HCT116 (cell line): ENCODE results near the gene CDKL1. TPM values are rescaled to one million over a fixed set of nuclear protein-coding genes. Genes with fewer than 3 reads are reported as not detected.

ENCODE experiments used
- ATAC-seq: fragments of 200-7000 bp; cut with Tn5 transposase; 2 replicates; pipeline ENCODE4 v1.9.1; 2020; ENCODE audit warnings: mild to moderate bottlenecking, moderate library complexity
- BruUV-seq: library from RNA; stranded (reverse); fragments of 400-500 nt; replicated peaks from 2 replicates; lab custom pipeline; 2021; lab: Mats Ljungman, UMichigan
- CTCF ChIA-PET: fragments of 300-600 bp; sonication (Branson Sonifier 250); formaldehyde crosslinking; loops from one replicate; lab custom pipeline; 2021; ENCODE audit warnings: antibody characterized with exemption; lab: Charles Lee
- POLR2A ChIA-PET: fragments of 300-600, 350-600 bp; sonication (Branson Sonifier 250); formaldehyde crosslinking; loops from one replicate; lab custom pipeline; 2021; ENCODE audit warnings: antibody characterized with exemption; lab: Charles Lee
- RAD21 ChIA-PET, 2 experiments: fragments of 300-600 bp; sonication (Branson Sonifier 250); formaldehyde crosslinking; loops; one replicate each; lab custom pipeline; 2023; ENCODE audit warnings: low total read pairs in 2 of 2; ENCODE audit not compliant: uncharacterized antibody in 2 of 2, unreplicated experiment in 2 of 2, low non-redundant PET in 1 of 2; lab: Charles Lee
- DNase-seq: peaks from one replicate; pipeline ENCODE4 v3.0.0-alpha.2; 2010; ENCODE audit warnings: low read depth, low spot score
- H2AFZ ChIP-seq: fragments of 200-600 bp; shearing (Covaris generic), sonication (generic); 2 replicates; pipeline ENCODE4 v1.6.1; 2017; ENCODE audit warnings: low read depth, mixed run types, mixed read lengths, antibody characterized with exemption, low read length; ENCODE audit not compliant: poor library complexity, severe bottlenecking
- H3K27ac ChIP-seq: 2 replicates; pipeline ENCODE4 v1.5.1; 2012; ENCODE audit warnings: low read depth, low read length
- H3K27me3 ChIP-seq: fragments of 200-600 bp; sonication (generic); 2 replicates; pipeline ENCODE4 v1.6.1; 2016; ENCODE audit warnings: mixed run types, low read length, mixed read lengths; ENCODE audit not compliant: insufficient read depth
- H3K36me3 ChIP-seq, 2 experiments: fragments of 200-500 bp in 1 of 2; fragments of 200-600 bp in 1 of 2; sonication (Bioruptor generic) in 1 of 2; sonication (generic) in 1 of 2; 2 replicates each; pipeline versions ENCODE4 v1.5.1 to v1.6.1; 2014 to 2016; ENCODE audit warnings: low read length in 2 of 2, inconsistent platforms in 1 of 2, mixed read lengths in 1 of 2, mixed run types in 1 of 2; ENCODE audit not compliant: insufficient read depth in 2 of 2, control insufficient read depth in 1 of 2
- H3K4me1 ChIP-seq, 2 experiments: fragments of 200-600 bp in 1 of 2; sonication (generic) in 1 of 2; 2 replicates each; pipeline versions ENCODE4 v1.5.1 to v1.6.1; 2012 to 2017; ENCODE audit warnings: low read length in 2 of 2, inconsistent platforms in 1 of 2, mild to moderate bottlenecking in 1 of 2, mixed read lengths in 1 of 2, mixed run types in 1 of 2, moderate library complexity in 1 of 2; ENCODE audit not compliant: insufficient read depth in 2 of 2, control insufficient read depth in 1 of 2
- H3K4me2 ChIP-seq: fragments of 200-600 bp; sonication (generic); 2 replicates; pipeline ENCODE4 v1.6.1; 2017; ENCODE audit warnings: mixed run types, low read length, mixed read lengths
- H3K4me3 ChIP-seq, 2 experiments: fragments of 200-600 bp in 1 of 2; sonication (generic) in 1 of 2; replicated peaks in 1 of 2; 2 replicates each; pipeline ENCODE4 v1.5.1; 2011 to 2016; ENCODE audit warnings: low read length in 2 of 2, control low read depth in 1 of 2, low read depth in 1 of 2, mild to moderate bottlenecking in 1 of 2, mixed read lengths in 1 of 2, mixed run types in 1 of 2
- H3K79me2 ChIP-seq: fragments of 200-600 bp; sonication (generic); 2 replicates; pipeline ENCODE4 v1.6.1; 2017; ENCODE audit warnings: mild to moderate bottlenecking, mixed run types, low read length, moderate library complexity, mixed read lengths; ENCODE audit not compliant: insufficient read depth
- H3K9ac ChIP-seq: fragments of 200-600 bp; sonication (generic); 2 replicates; pipeline ENCODE4 v1.6.1; 2016; ENCODE audit warnings: low read length, mixed read lengths
- H3K9me2 ChIP-seq: fragments of 200-600 bp; sonication (generic), shearing (Covaris generic); 2 replicates; pipeline ENCODE4 v1.6.1; 2017; ENCODE audit warnings: mixed run types, mild to moderate bottlenecking, moderate library complexity; ENCODE audit not compliant: insufficient read depth
- H3K9me3 ChIP-seq, 2 experiments: fragments of 200-500 bp in 1 of 2; fragments of 200-600 bp in 1 of 2; sonication (Bioruptor generic) in 1 of 2; sonication (generic) in 1 of 2; 2 replicates each; pipeline ENCODE4 v1.6.1; 2014 to 2017; ENCODE audit warnings: low read length in 2 of 2, mixed read lengths in 2 of 2, inconsistent platforms in 1 of 2, low read depth in 1 of 2, mild to moderate bottlenecking in 1 of 2, mixed run types in 1 of 2, moderate library complexity in 1 of 2; ENCODE audit not compliant: control insufficient read depth in 1 of 2, insufficient read depth in 1 of 2
- H4K20me1 ChIP-seq: fragments of 200-600 bp; sonication (generic), shearing (Covaris generic); 2 replicates; pipeline ENCODE4 v1.6.1; 2017; ENCODE audit warnings: mixed run types, mild to moderate bottlenecking, moderate library complexity; ENCODE audit not compliant: insufficient read depth
- ATF3 ChIP-seq: IDR thresholded peaks from 2 replicates; pipeline ENCODE4 v1.6.1; 2012
- CTCF ChIP-seq, 3 experiments: fragments of 200-600 bp in 1 of 3; sonication (generic) in 1 of 3; IDR thresholded peaks in 2 of 3; conservative IDR thresholded peaks in 1 of 3; 2 replicates each; pipeline ENCODE4 v1.5.1; 2012 to 2017; ENCODE audit warnings: low read depth in 2 of 3, low read length in 2 of 3, antibody characterized with exemption in 1 of 3, borderline replicate concordance in 1 of 3, control low read depth in 1 of 3, mild to moderate bottlenecking in 1 of 3, mixed read lengths in 1 of 3, mixed run types in 1 of 3, moderate library complexity in 1 of 3; ENCODE audit not compliant: insufficient read depth in 1 of 3
- JUND ChIP-seq: IDR thresholded peaks from 2 replicates; pipeline ENCODE4 v1.6.1; 2012
- REST ChIP-seq: IDR thresholded peaks from 2 replicates; pipeline ENCODE4 v1.6.1; 2012; ENCODE audit warnings: low read depth
- SRF ChIP-seq: IDR thresholded peaks from 2 replicates; pipeline ENCODE4 v1.6.1; 2012; ENCODE audit warnings: low read depth
- TCF7L2 ChIP-seq: IDR thresholded peaks from 2 replicates; pipeline ENCODE4 v1.7.0; 2011; ENCODE audit warnings: borderline replicate concordance, inconsistent platforms; ENCODE audit not compliant: insufficient read depth, insufficient read length; ENCODE audit errors: extremely low read depth
- YY1 ChIP-seq: IDR thresholded peaks from 2 replicates; pipeline ENCODE4 v1.6.1; 2011; ENCODE audit warnings: low read length, low read depth, moderate library complexity, mild to moderate bottlenecking; ENCODE audit not compliant: insufficient replicate concordance; ENCODE audit errors: extremely low read depth
- ZBTB33 ChIP-seq: IDR thresholded peaks from 2 replicates; pipeline ENCODE4 v1.6.1; 2011; ENCODE audit warnings: mild to moderate bottlenecking, low read length, moderate library complexity; ENCODE audit not compliant: insufficient replicate concordance; ENCODE audit errors: extremely low read depth
- ZNF274 ChIP-seq: fragments of 200-500 bp; sonication (Bioruptor generic); IDR thresholded peaks from 2 replicates; pipeline ENCODE4 v1.6.1; 2014; ENCODE audit warnings: mild to moderate bottlenecking, low read depth, low read length, inconsistent platforms
- intact Hi-C: fragments of 100-400 bp; cut with micrococcal nuclease; formaldehyde crosslinking; loops from 2 replicates; pipeline ENCODE4 v1.10.0; 2022
- total RNA-seq: library from RNA; stranded (reverse); gene quantifications from one replicate; pipeline ENCODE4 v1.2.1, GENCODE V29; 2021; ENCODE audit not compliant: unreplicated experiment

Gene CDKL1
- total RNA-seq, 1 experiment from 2014 or later: 7.1 TPM

- Histone ChIP-seq H3K4me3 (no peak overlapping the region), H3K27me3 (no peaks in the 10 kb centered on the region), H3K36me3 (no peaks in the 10 kb centered on the region), H3K4me2 (no peak overlapping the region)
- BruUV-seq: no TSS peak
- ChIA-PET RAD21 (no interaction called here), POLR2A (interaction anchor here (0.9 kb wide), 1 partner anchor 22 kb away, joined by 3 read pairs; no protein-coding TSS in a partner anchor)
- TF ChIP-seq JUND (no peak), REST (no peak), CTCF (IDR thresholded peaks at IDR 0.05 in 2 of 3, conservative IDR thresholded peaks at IDR 0.05 in 1 of 3; ENCODE audit: borderline replicate concordance in 1 of 3, insufficient read depth in 1 of 3, low read depth in 2 of 3, low read length in 2 of 3) (no peak), TCF7L2 (no peak), ATF3 (no peak), YY1 (no peak), ZNF274 (no peak), ZBTB33 (no peak), SRF (no peak)
- TF ChIP-seq, all 23 proteins: peak for 0
- DNase-seq: no peak
- H4K20me1 ChIP-seq: no peaks in the 10 kb centered on the region
- CTCF ChIA-PET: interaction anchor here (1.0 to 2.9 kb wide), 2 partner anchors 13 kb away, joined by 3 to 13 read pairs; no protein-coding TSS in a partner anchor
- H2AFZ ChIP-seq: no peak overlapping the region
- H3K4me1 ChIP-seq: no peaks in the 10 kb centered on the region
- H3K9me2 ChIP-seq: no peaks in the 10 kb centered on the region
- H3K9me3 ChIP-seq: no peaks in the 10 kb centered on the region
- H3K27ac ChIP-seq: no peak overlapping the region
- ATAC-seq: no peak
- intact Hi-C loops: no loop called here
- no peaks in the 10 kb centered on the region for H3K79me2 ChIP-seq
- no peak overlapping the region for H3K9ac ChIP-seq
Observed at GRCh38 chr14:50334211-50334610, 62.5 kb downstream of the CDKL1 start.
